ENCODE data around the gene TXNDC8. TPM values are rescaled to one million over a fixed set of nuclear protein-coding genes. Genes with fewer than 3 reads are reported as not detected.

The TXNDC8 gene
- total RNA-seq, 6 experiments from 2014 or later, result not detected

DNA sequence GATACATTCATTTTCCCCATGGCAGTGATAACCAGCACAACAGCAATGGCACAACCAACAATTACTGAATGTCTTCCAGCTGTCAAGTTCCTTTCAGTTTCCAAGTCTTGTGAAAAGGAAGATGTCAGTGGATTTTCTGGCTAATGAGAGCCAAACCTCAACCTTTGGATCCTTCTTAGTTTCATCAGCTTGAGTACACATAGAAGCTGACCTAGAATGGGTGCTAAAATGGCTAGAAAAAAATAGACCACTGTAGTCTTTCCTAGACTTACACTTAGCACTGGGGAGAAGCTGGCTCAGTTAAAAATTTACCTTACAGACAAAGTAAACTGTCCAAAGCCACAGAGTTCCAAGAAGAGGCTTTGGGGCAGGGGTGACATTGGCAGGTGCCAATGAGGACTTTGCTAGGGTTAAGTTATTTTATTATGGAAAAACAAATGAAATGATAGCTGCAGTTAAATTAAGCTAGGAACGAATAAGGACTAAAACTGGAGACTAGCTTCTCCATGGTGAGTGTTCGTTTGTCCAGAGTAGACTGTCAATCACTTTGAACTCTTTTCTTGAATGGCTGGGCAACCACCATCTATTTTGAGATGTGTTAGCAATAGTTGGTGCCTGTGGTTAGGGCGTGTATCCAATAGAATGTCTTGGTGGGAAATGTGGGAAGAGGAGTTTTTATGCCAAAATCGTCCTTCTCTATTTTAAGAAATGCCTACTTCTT lies 55.5 kb downstream of the TXNDC8 start:
- Mint-ChIP-seq H3K27me3 (ENCODE audit: insufficient read depth) (peaks cover 14% of the 10 kb centered on the region), H3K36me3 (ENCODE audit: low read depth) (no peaks in the 10 kb centered on the region)
- DNase-seq, result no peak

DNA sequence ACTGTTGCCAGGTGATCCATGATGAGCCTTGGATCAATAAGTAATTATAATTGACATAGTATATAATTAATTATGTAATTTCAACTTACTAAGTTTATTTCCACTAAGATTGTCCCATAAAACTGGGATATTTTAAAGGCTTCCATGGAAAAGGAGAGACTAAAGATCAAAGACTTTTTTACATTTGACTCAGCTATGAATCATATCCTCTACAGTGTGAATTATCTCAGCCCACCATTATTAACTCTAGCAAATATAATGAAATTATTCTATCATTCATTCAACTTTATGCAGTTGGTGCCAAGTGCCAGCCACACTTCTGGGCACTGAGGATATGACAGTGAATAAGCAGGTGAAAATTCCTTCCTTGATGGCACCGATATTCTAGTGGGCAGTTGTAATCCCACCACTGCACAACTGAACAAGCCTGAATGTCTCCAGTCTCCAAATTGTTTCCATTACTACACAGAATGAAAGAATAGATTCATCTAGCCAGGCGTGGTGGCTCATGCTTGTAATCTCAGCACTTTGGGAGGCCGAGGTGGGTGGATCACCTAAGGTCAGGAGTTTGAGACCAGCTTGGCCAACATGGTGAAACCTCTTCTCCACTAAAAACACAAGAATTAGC lies 59.5 kb downstream of the TXNDC8 start:
- H3K27me3 Mint-ChIP-seq (ENCODE audit: insufficient read depth), result peaks cover 20% of the 10 kb centered on the region
- no peaks in the 10 kb centered on the region for H3K9me3 Mint-ChIP-seq
- TF ChIP-seq, protein P1, sequence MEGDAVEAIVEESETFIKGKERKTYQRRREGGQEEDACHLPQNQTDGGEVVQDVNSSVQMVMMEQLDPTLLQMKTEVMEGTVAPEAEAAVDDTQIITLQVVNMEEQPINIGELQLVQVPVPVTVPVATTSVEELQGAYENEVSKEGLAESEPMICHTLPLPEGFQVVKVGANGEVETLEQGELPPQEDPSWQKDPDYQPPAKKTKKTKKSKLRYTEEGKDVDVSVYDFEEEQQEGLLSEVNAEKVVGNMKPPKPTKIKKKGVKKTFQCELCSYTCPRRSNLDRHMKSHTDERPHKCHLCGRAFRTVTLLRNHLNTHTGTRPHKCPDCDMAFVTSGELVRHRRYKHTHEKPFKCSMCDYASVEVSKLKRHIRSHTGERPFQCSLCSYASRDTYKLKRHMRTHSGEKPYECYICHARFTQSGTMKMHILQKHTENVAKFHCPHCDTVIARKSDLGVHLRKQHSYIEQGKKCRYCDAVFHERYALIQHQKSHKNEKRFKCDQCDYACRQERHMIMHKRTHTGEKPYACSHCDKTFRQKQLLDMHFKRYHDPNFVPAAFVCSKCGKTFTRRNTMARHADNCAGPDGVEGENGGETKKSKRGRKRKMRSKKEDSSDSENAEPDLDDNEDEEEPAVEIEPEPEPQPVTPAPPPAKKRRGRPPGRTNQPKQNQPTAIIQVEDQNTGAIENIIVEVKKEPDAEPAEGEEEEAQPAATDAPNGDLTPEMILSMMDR (IDR thresholded peaks at IDR 0.05), result no peak
- H3K4me3 Mint-ChIP-seq, result no peak overlapping the region
- no peak overlapping the region for H3K27ac Mint-ChIP-seq
- H3K36me3 Mint-ChIP-seq (ENCODE audit: low read depth), result no peaks in the 10 kb centered on the region
- DNase-seq, result no peak
- no peaks in the 10 kb centered on the region for H3K4me1 Mint-ChIP-seq (ENCODE audit: low read depth)

More for the DNA sequence above, 55.5 kb downstream of the TXNDC8 start:
- H3K27ac Mint-ChIP-seq, result no peak overlapping the region
- no peaks in the 10 kb centered on the region for H3K9me3 Mint-ChIP-seq
- H3K4me1 Mint-ChIP-seq (ENCODE audit: low read depth), result no peaks in the 10 kb centered on the region
- TF ChIP-seq, protein P1 (IDR thresholded peaks at IDR 0.05), result no peak
- H3K4me3 Mint-ChIP-seq, result no peak overlapping the region

DNA sequence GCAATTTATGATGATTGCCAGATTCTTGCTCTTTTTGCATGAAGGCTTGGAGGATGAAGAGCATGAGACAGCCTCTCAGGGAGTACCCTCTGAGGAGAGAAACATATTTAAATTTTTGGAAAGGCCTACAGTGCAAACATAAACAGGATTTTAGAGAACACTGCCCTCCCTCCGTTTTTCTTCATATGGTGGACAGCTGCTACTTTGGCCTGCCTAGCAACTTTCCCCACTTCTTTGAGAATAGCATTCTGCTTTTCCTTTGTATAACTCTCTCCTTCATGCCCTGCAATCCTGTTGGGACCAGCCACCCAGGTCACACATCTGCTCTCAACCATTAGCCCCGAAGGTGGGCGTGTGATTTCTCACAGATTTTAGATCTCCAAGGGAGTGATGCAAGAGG lies 60.9 kb downstream of the TXNDC8 start:
- Mint-ChIP-seq H3K9me3 (no peaks in the 10 kb centered on the region), H3K4me1 (ENCODE audit: low read depth) (no peaks in the 10 kb centered on the region), H3K27me3 (ENCODE audit: insufficient read depth) (peaks cover 25% of the 10 kb centered on the region), H3K4me3 (no peak overlapping the region), H3K36me3 (ENCODE audit: low read depth) (no peaks in the 10 kb centered on the region), H3K27ac (no peak overlapping the region)
- DNase-seq, result no peak
- TF ChIP-seq, protein P1 (IDR thresholded peaks at IDR 0.05), result no peak

DNA sequence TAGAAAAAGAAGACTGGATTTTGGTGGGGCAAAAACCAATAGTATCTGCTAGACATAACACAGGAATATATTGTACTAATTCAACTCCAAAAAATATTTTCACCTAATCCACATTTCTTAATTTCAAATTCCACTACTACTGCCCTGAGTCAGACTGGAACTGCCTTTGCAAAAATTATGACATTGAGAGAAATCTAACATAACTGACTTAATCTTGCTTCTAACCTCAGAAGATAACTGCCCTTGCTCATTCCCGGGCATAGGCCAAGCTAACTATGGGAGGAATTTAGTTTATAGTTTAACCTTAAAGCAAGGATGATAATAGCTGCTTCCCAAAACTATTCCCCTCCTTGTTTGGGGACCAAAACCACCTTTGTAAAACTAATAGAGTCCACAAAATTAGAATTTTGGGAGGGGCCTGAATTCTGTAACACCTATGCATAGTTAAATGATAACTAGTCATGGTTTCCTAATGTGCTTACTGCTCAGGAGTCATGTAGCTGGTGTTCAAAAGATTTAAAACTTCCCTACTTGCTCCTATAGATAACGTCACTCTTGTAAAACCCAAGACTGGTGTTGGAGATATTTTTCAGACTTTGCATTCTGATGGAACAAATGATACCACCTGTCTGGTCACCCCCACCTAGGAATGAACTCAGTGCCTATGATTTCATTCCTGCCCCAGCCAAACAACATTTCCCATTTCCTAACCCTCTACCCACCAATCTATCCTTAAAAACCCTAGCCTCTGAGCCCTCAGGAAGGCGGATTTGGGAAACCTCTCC lies 67.3 kb downstream of the TXNDC8 start:
- H3K9me3 Mint-ChIP-seq, result no peaks in the 10 kb centered on the region
- no peak for DNase-seq
- H3K27me3 Mint-ChIP-seq (ENCODE audit: insufficient read depth), result peaks cover 18% of the 10 kb centered on the region
- TF ChIP-seq, protein P1 (IDR thresholded peaks at IDR 0.05), result no peak
- H3K4me3 Mint-ChIP-seq, result no peak overlapping the region
- no peaks in the 10 kb centered on the region for H3K4me1 Mint-ChIP-seq (ENCODE audit: low read depth)
- no peak overlapping the region for H3K27ac Mint-ChIP-seq
- H3K36me3 Mint-ChIP-seq (ENCODE audit: low read depth), result no peaks in the 10 kb centered on the region

DNA sequence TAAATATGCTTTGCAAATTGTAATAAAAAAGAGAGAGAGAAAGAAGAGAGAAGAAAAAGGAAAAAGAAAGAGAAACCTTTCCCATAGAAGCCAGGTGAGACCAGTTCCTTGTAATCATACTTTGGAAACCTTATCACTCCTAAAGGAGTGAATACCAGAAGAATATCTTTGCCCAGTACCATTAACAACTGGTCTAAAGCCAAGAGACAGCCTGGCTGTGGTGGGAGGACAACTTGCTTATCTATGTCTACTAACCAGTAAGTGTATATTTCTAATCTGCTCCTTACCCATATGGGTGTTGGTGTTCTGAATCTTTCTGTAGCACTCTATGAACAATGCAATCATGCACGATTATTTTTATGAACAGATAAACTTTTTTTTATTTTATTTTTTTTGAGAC lies 70.9 kb downstream of the TXNDC8 start:
- H3K9me3 Mint-ChIP-seq, result peaks cover 5% of the 10 kb centered on the region; the same call in 1 of the 2 replicates

More for the DNA sequence above, 70.9 kb downstream of the TXNDC8 start:
- TF ChIP-seq, protein P1 (IDR thresholded peaks at IDR 0.05), result no peak
- Mint-ChIP-seq H3K4me3 (no peak overlapping the region), H3K27me3 (ENCODE audit: insufficient read depth) (peaks cover 12% of the 10 kb centered on the region), H3K36me3 (ENCODE audit: low read depth) (no peaks in the 10 kb centered on the region), H3K27ac (no peak overlapping the region), H3K4me1 (ENCODE audit: low read depth) (peaks cover 2% of the 10 kb centered on the region)
- no peak for DNase-seq

All from HFFc6 (cell line).